ENCODE data around the gene WHAMM.

Gene WHAMM

GRCh38 chr15:82804575-82804949, 4.9 kb upstream of the WHAMM start:
- DNase-seq, result no peak
- Mint-ChIP-seq H3K36me3 (ENCODE audit: low read depth) (no peaks in the 10 kb centered on the region), H3K9me3 (no peaks in the 10 kb centered on the region), H3K27ac (no peak overlapping the region), H3K4me1 (peaks cover 31% of the 10 kb centered on the region), H3K4me3 (no peak overlapping the region), H3K27me3 (ENCODE audit: low read depth, poor library complexity) (peaks cover 41% of the 10 kb centered on the region)
- TF ChIP-seq CTCF (IDR thresholded peaks at IDR 0.05), result no peak

GRCh38 chr15:82805994-82806406, 3.4 kb upstream of the WHAMM start, which contains the start of gene FSD2:
TSS of gene FSD2 (minus strand) at chr15:82806069. CDS start at chr15:82787390, 18,679 bp downstream.
- no peaks in the 10 kb centered on the region for H3K9me3 Mint-ChIP-seq
- H3K4me3 Mint-ChIP-seq, result peak within 1 kb of the TSS; percentile 37
- DNase-seq, result peak; percentile 28
- no peak for TF ChIP-seq CTCF (IDR thresholded peaks at IDR 0.05)
- no peaks in the 10 kb centered on the region for H3K36me3 Mint-ChIP-seq (ENCODE audit: low read depth)
- H3K27ac Mint-ChIP-seq, result peak within 1 kb of the TSS; percentile 7
- peaks cover 27% of the 10 kb centered on the region for H3K27me3 Mint-ChIP-seq (ENCODE audit: low read depth, poor library complexity)
- H3K4me1 Mint-ChIP-seq, result peaks cover 38% of the 10 kb centered on the region

- H3K27me3 Mint-ChIP-seq (ENCODE audit: low read depth, poor library complexity), result peaks cover 8% of the 10 kb centered on the region
- no peak overlapping the region for H3K27ac Mint-ChIP-seq
- no peak for DNase-seq
- peaks cover 6% of the 10 kb centered on the region for H3K36me3 Mint-ChIP-seq (ENCODE audit: low read depth)
- no peak for TF ChIP-seq CTCF (IDR thresholded peaks at IDR 0.05)
- peaks cover 54% of the 10 kb centered on the region for H3K4me1 Mint-ChIP-seq
- H3K9me3 Mint-ChIP-seq, result no peaks in the 10 kb centered on the region
- H3K4me3 Mint-ChIP-seq, result no peak overlapping the region
Observed at GRCh38 chr15:82807920-82808633, 1.4 kb upstream of the WHAMM start.

- DNase-seq, result no peak
- peaks cover 4% of the 10 kb centered on the region for H3K27me3 Mint-ChIP-seq (ENCODE audit: low read depth, poor library complexity)
- no peak for TF ChIP-seq CTCF (IDR thresholded peaks at IDR 0.05)
- peak overlapping the region; percentile 78 for H3K4me3 Mint-ChIP-seq
- H3K9me3 Mint-ChIP-seq, result no peaks in the 10 kb centered on the region
- H3K36me3 Mint-ChIP-seq (ENCODE audit: low read depth), result peaks cover 9% of the 10 kb centered on the region
- peaks cover 54% of the 10 kb centered on the region for H3K4me1 Mint-ChIP-seq
- no peak overlapping the region for H3K27ac Mint-ChIP-seq
Observed at GRCh38 chr15:82808634-82809041, 790 bp upstream of the WHAMM start.

- Mint-ChIP-seq H3K27ac (peak overlapping the region; percentile 85), H3K27me3 (ENCODE audit: low read depth, poor library complexity) (no peaks in the 10 kb centered on the region), H3K9me3 (no peaks in the 10 kb centered on the region), H3K36me3 (ENCODE audit: low read depth) (peaks cover 22% of the 10 kb centered on the region), H3K4me1 (peaks cover 51% of the 10 kb centered on the region), H3K4me3 (peak overlapping the region; percentile 94)
- peak; percentile 75 for DNase-seq
- TF ChIP-seq CTCF (IDR thresholded peaks at IDR 0.05), result no peak
Observed at GRCh38 chr15:82810061-82810889, 847 bp downstream of the WHAMM start.

Measured in nephron progenitor cell (in vitro differentiated cells).